22Rv1 (cell line): ENCODE measurements around the gene PPARD.

Experiments used
- ZFX ChIP-seq: fragments of 450-650 bp; IDR thresholded peaks from 2 replicates; pipeline ENCODE4 v1.6.1; 2017; ENCODE audit warnings: antibody characterized with exemption, borderline replicate concordance
- TF ChIP-seq, protein P1 (sequence below): fragments of 450-650 bp; IDR thresholded peaks from 2 replicates; pipeline ENCODE4 v1.5.1; 2017; ENCODE audit warnings: mild to moderate bottlenecking

DNA sequence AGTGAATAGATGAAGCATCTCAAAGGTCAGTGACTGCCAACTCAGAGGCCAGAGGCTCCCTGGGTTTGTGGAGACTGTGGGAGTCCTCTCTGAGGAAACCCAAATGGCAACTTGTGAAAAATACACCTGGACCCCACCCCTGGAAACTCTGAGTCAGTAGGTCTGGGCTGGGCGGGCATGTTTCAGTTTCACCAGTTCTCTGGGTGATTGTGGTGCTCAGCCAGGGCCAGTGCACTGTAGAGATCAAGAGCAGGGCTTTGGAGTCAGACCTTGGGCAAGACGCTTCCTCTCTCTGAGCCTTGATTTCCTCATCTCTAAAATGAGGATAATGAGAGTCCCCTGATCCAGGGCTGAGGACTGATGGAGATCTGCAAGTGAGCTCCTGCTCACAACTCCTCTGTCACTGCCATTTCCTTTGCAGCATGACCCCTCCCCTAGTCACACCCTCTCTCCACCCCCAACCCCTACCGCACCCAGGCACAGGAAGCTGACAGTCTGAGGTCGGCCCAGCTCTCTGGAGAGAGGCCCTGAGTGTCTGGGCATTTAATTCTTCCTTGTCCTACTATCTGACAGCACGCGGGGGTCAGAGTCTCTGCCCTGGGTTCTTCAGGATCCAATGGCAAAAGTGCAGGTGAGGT lies 39.6 kb upstream of the PPARD start:
- TF ChIP-seq, protein P1, sequence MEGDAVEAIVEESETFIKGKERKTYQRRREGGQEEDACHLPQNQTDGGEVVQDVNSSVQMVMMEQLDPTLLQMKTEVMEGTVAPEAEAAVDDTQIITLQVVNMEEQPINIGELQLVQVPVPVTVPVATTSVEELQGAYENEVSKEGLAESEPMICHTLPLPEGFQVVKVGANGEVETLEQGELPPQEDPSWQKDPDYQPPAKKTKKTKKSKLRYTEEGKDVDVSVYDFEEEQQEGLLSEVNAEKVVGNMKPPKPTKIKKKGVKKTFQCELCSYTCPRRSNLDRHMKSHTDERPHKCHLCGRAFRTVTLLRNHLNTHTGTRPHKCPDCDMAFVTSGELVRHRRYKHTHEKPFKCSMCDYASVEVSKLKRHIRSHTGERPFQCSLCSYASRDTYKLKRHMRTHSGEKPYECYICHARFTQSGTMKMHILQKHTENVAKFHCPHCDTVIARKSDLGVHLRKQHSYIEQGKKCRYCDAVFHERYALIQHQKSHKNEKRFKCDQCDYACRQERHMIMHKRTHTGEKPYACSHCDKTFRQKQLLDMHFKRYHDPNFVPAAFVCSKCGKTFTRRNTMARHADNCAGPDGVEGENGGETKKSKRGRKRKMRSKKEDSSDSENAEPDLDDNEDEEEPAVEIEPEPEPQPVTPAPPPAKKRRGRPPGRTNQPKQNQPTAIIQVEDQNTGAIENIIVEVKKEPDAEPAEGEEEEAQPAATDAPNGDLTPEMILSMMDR: no peak
- TF ChIP-seq ZFX: no peak
